Fibroblast of mammary gland (primary cell): ENCODE results near the gene PLPPR2.

ENCODE experiments used
- DNase-seq: peaks from one replicate; pipeline ENCODE4 v3.0.0-alpha.2; 2010; ENCODE audit warnings: low read depth
- H3K4me3 ChIP-seq: 2 replicates; pipeline ENCODE4 v1.5.1; 2011; ENCODE audit warnings: low read depth, mild to moderate bottlenecking, low read length, moderate library complexity; ENCODE audit not compliant: control insufficient read depth
- CTCF ChIP-seq: conservative IDR thresholded peaks from 2 replicates; pipeline ENCODE4 v1.5.1; 2011; ENCODE audit warnings: low read depth, low read length, inconsistent platforms; ENCODE audit not compliant: control insufficient read depth, insufficient read depth

Gene PLPPR2

GRCh38 chr19:11380653-11381537, 25.7 kb downstream of the PLPPR2 start:
- H3K4me3 ChIP-seq = peak overlapping the region; percentile 74
- peak; percentile 49 for TF ChIP-seq CTCF

GRCh38 chr19:11382898-11383705, 27.9 kb downstream of the PLPPR2 start:
- DNase-seq = no peak
- H3K4me3 ChIP-seq = no peak overlapping the region
- peak; percentile 50 for TF ChIP-seq CTCF

More at GRCh38 chr19:11380653-11381537, 25.7 kb downstream of the PLPPR2 start:
- DNase-seq = peak; percentile 93

- DNase-seq = no peak
- no peak for TF ChIP-seq CTCF
- no peak overlapping the region for H3K4me3 ChIP-seq
These were observed 28.4 kb downstream of the PLPPR2 start for GRCh38 chr19:11383706-11384048.

GRCh38 chr19:11384778-11385129, 29.5 kb downstream of the PLPPR2 start:
- no peak for DNase-seq
- H3K4me3 ChIP-seq = no peak overlapping the region
- no peak for TF ChIP-seq CTCF

GRCh38 chr19:11387162-11388034, 32.2 kb downstream of the PLPPR2 start:
- TF ChIP-seq CTCF = no peak
- no peak overlapping the region for H3K4me3 ChIP-seq
- DNase-seq = no peak

GRCh38 chr19:11390359-11390758, 35.1 kb downstream of the PLPPR2 start:
- TF ChIP-seq CTCF = no peak
- no peak overlapping the region for H3K4me3 ChIP-seq
- DNase-seq = no peak
